GM21619 (cell line): ENCODE results near the gene ANKRD11.
A peak's percentile ranks its signal among the peaks of the same experiment; 100 is the strongest.

Source experiments
- ATAC-seq: cut with Tn5 transposase; IDR thresholded peaks from one replicate; pipeline ENCODE4 v1.9.1; 2021; ENCODE audit not compliant: unreplicated experiment

Gene ANKRD11

GRCh38 chr16:89490439-89491237, at the start of gene ANKRD11:
ANKRD11 (minus strand) TSS chr16:89490561; CDS start chr16:89317019, 173,542 bp downstream.
- ATAC-seq: peak; percentile 82

GRCh38 chr16:89538286-89538685, 47.9 kb upstream of the ANKRD11 start:
- no peak for ATAC-seq

DNA sequence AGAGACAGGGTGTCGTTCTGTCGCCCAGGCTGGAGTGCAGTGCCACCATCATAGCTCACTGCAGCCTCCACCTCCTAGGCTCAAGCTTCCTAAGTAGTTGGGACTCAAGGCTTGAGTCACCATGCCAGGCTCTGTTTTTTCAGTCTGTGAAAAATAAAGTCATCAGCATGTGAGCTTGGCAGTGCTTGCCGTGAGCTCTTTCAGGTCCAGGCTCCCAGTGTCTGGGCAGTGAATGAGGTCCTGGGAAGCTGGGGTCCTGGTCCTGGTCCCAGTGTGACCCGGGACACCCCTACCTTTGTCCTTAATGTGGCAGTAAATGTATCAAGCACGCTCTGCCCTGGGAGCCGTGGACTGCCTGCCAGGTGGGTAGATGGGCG, 47.2 kb upstream of the ANKRD11 start:
- no peak for ATAC-seq

DNA sequence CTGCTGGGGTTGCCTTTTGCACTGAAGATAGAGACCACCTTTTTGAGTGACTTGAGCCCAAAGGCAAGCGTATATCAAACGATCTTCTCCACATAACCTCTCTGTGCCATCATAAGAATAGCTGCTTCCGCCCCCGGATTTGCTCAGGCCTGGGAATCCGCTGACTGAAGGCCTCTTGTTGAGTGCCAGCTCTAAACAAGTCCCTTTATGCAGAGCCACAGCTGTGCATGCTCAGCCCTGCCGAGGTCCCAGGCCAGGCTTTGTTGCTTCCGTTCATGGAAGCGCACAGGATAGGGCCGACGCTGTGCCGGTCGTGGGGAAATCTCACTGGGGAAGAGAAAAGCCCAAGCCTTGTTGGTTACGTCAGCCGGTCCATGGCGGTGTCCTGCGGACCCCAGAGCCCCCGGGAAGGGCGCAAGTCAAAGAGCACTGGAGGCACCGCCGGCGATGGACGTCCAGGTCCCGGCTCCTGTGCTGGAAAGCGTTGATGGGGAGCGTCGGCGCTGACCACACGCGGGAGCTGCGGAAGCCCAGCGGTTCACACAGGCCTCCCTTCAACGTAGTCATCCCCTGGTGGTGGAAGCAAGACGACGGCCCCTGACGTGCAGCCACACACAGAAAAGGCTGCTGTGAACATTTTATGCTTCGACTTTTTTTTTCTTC, 46.7 kb upstream of the ANKRD11 start:
- ATAC-seq: no peak

DNA sequence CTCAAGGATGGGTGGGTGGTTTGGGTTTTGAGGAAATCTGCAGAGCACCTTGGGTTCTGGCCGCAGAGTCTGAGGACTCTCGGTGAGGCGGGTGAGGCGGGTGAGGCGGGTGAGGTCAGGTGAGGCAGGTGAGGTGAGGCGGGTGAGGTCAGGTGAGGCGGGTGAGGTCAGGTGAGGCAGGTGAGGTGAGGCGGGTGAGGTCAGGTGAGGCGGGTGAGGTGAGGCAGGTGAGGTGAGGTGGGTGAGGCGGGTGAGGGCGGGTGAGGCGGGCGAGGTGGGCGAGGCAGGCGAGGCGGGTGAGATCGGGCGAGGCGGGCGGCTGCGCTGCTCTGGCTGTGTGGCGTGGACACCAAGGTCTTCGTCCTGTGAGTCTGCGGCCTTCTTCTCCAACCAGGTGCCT, 46.0 kb upstream of the ANKRD11 start:
- ATAC-seq: no peak

GRCh38 chr16:89534252-89534756, 43.9 kb upstream of the ANKRD11 start:
- ATAC-seq: no peak

DNA sequence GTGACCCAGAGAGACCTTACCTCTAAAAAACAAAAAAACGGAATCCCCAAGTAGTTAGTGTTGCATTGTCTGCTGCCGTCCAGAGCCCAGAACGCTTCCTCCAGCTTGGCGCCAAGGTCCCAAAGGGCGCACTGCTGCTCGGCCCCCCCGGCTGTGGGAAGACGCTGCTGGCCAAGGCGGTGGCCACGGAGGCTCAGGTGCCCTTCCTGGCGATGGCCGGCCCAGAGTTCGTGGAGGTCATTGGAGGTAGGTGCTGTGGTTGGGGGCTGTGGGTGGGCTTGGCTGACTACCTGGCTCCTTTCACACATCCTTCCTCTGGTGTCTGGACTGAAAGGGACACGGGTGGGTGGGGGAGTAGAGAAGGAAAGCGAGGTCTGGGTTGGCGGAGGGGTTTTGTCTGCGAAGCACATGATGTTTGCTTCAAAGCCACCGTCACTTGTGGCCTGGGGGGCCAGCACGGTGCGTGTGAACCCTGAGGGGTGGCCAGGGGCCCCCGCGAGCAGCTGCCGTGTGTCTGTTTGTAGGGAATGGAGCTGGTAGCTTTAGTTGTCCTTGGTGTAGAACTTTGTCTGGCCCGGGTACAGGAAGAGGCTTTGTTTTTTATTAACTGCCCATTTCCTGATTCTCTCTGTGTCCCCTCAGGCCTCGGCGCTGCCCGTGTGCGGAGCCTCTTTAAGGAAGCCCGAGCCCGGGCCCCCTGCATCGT, 41.6 kb upstream of the ANKRD11 start:
- ATAC-seq: no peak

DNA sequence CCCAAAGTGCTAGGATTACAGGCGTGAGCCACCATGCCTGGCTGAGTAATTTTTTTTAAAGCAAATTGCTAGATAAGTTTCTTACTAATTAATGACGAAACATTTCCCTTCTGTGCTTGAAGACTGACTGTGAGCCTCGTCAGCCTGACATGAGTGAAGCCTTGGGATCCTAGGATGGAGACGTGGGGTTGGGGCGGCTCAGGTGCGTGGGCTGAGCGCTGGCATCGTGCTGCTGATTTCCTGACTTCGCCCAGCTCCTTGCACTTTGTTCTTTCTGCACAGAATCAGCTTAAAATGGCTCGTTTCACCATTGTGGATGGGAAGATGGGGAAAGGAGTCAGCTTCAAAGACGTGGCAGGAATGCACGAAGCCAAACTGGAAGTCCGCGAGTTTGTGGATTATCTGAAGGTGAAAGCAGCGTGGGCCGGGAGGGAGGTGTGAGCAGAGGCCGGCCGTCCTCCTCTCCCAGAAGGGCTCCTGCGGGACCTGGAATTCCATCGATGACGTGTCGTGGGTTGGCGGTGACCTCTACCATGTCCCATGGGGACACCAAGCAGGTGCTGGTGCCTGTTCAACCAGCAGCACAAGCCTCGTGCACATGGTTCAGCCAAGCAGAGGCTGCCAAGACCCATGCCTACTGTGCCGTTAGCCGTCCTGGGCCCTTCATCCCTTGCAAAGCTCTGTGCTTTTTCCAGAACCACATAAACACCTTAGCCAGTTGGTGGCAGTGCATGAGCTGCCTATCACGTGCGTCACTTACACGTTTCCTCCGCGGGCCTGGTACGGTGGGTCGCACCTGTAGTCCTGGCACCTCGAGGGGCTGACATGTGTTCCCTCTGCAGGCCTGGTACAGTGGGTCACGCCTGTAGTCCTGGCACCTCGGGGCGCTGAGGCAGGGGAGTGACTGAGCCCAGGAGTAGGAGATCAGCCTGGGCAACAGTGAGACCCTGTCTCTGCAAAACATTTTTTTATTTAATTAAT, 40.3 kb upstream of the ANKRD11 start:
- ATAC-seq: no peak

DNA sequence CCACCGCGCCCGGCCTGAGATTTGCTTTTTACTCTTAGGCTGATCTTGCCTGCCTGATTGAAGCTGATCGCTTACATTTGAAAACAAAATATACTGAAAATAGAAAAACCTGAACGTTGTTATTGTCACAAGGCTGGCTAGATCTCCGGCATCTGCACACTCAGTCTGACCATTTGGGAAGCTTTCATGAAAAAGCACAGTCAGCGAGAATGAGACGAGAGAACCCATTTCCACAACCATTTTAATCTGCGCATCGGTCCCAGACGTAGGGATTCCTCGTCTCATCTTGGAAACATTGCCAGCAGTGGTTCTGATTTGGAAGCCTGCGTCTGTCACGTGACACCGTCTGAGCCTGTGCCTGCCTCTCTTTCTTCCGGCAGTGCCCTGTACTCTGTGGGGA, 38.7 kb upstream of the ANKRD11 start:
- no peak for ATAC-seq

GRCh38 chr16:89525146-89525913, 35.0 kb upstream of the ANKRD11 start:
- no peak for ATAC-seq

GRCh38 chr16:89523680-89524344, 33.5 kb upstream of the ANKRD11 start:
- no peak for ATAC-seq

DNA sequence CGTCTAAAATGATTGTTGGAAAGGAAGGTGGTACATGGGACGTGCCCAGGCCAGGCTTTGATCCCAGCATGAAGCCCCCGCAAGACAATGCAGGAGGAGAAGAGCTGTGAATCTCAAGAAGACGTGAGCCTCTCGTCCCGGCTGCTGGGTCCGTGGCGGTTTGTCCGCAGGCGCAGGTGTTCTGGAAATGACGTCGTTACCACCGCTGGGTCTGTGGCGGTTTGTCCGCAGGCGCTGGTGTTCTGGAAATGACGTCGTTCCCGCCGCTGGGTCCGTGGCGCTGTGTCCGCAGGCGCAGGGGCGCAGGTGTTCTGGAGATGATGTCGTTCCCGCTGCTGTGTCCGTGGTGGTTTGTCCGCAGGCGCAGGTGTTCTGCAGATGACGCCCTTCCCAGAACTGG, 31.9 kb upstream of the ANKRD11 start:
- no peak for ATAC-seq

GRCh38 chr16:89519881-89520280, 29.5 kb upstream of the ANKRD11 start:
- no peak for ATAC-seq

DNA sequence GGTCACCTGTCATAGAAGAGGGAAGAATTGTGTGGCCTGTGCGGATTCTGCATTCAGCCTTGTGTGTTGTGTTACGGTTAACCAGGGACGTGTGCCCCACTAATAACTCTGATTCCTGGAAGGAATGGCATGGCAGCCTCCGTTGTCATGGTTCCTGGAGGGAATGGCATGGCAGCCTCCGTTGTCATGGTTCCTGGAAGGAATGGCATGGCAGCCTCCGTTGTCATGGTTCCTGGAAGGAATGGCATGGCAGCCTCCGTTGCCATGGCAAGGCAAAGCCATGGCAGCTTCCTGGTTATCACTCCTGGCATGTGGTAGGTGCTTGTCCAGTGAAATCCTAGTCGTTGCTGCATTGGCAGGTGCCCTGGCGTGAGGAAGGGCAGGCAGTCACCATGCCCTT, 26.8 kb upstream of the ANKRD11 start:
- no peak for ATAC-seq

- no peak for ATAC-seq
Measured at GRCh38 chr16:89512453-89512852, 22.1 kb upstream of the ANKRD11 start.

DNA sequence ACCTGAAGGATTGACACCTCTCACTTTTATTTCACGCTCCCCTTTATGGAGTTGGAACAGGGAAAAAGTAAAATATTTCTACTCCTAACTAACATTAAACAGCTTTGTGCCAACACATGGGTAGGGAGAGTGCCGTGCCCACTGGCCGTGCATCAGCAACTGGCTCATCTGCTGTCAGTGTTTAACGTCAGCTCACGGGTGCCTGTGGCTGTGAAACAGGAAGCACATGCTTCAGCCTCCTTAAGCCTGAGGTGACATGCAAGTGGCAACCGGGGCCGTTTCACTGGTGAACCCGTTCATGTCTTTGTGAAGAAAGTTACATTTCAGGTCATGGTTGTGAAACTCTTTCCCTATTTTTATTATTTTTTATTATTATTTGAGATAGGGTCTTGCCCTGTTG, 21.0 kb upstream of the ANKRD11 start:
- no peak for ATAC-seq

GRCh38 chr16:89510526-89510925, 20.2 kb upstream of the ANKRD11 start:
- no peak for ATAC-seq

DNA sequence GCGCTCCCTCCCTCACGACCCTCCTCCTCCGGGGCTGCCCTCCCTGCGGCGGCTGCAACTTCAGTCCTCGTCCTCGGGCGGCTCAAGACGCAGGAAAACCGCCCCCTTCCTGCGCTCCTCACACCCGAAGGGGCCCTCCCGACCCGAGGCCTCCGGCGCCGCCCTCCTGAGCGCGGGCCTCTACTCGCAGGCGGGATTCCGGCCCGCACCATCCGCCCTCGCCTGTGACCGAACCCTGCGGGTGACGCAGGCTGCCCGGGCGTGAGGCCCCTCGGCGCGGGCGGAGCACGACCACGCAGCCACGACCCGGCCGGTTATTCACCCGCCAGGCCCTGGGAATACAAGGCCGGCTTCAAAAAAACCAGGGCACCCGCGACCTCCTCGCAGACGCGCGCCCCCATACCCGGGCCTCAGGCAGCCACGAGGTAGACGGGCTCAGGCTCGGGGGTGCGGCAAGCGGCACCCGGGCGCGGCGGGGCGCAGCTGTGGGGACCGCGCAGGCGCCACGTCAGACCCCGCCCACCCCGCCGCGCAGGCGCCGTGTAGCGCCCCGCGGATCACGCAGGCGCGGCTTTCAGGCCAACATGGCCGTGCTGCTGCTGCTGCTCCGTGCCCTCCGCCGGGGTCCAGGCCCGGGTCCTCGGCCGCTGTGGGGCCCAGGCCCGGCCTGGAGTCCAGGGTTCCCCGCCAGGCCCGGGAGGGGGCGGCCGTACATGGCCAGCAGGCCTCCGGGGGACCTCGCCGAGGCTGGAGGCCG, 17.7 kb upstream of the ANKRD11 start, which contains the start of gene SPG7:
Gene SPG7 (plus strand): TSS at position 570 of the 757 bp plus-strand sequence. CDS start 15 bp downstream, at position 585.
- ATAC-seq: peak; percentile 59
